GM19463 (cell line): Measurements from ENCODE around the gene RNF26.

Experiments used
- ATAC-seq: cut with Tn5 transposase; IDR thresholded peaks from one replicate; pipeline ENCODE4 v1.9.1; 2021; ENCODE audit warnings: mild to moderate bottlenecking, moderate library complexity; ENCODE audit not compliant: unreplicated experiment

Gene RNF26

GRCh38 chr11:119369132-119369925 is 35.0 kb downstream of the RNF26 start:
- ATAC-seq, result no peak

- ATAC-seq, result no peak
Observed at GRCh38 chr11:119370486-119371046, 36.2 kb downstream of the RNF26 start.

- ATAC-seq, result no peak
Observed at GRCh38 chr11:119371067-119371601, 36.8 kb downstream of the RNF26 start.

- ATAC-seq, result no peak
Observed at GRCh38 chr11:119371778-119372182, 37.5 kb downstream of the RNF26 start.

GRCh38 chr11:119372260-119373058 is 38.1 kb downstream of the RNF26 start:
- ATAC-seq, result no peak

- ATAC-seq, result no peak
Observed at GRCh38 chr11:119373059-119373920, 39.0 kb downstream of the RNF26 start.

GRCh38 chr11:119373921-119374631 is 39.7 kb downstream of the RNF26 start:
- no peak for ATAC-seq

- ATAC-seq, result no peak
Observed at GRCh38 chr11:119374632-119375336, 40.5 kb downstream of the RNF26 start.

GRCh38 chr11:119375337-119376196 is 41.2 kb downstream of the RNF26 start:
- ATAC-seq, result no peak

- no peak for ATAC-seq
Observed at GRCh38 chr11:119376197-119376847, 42.0 kb downstream of the RNF26 start.

GRCh38 chr11:119377112-119377901 is 43.0 kb downstream of the RNF26 start:
- ATAC-seq, result no peak

GRCh38 chr11:119377961-119378667 is 43.8 kb downstream of the RNF26 start:
- ATAC-seq, result no peak

- no peak for ATAC-seq
Observed at GRCh38 chr11:119378851-119379465, 44.6 kb downstream of the RNF26 start.

GRCh38 chr11:119380160-119380826 is 46.0 kb downstream of the RNF26 start:
- ATAC-seq, result no peak

GRCh38 chr11:119380827-119381180 is 46.5 kb downstream of the RNF26 start:
- no peak for ATAC-seq
